Keratinocyte (primary cell): ENCODE measurements around the gene AMBRA1. TPM values are rescaled to one million over a fixed set of nuclear protein-coding genes. Genes with fewer than 3 reads are reported as not detected.

Experiments
- DNase-seq: peaks from one replicate; pipeline ENCODE4 v3.0.0-alpha.2; 2011; ENCODE audit warnings: low read depth, missing footprints, low spot score
- FAIRE-seq: peaks from 2 replicates; lab custom pipeline; 2011; peaks lifted over from hg19 to GRCh38; lab: Jason Lieb, UNC
- H2AFZ ChIP-seq: 2 replicates; pipeline ENCODE4 v1.6.0; 2012; ENCODE audit warnings: low read length, control low read depth, inconsistent platforms; ENCODE audit not compliant: control insufficient read depth
- H3K27ac ChIP-seq: 2 replicates; pipeline ENCODE4 v1.5.1; 2011; ENCODE audit warnings: low read length; ENCODE audit not compliant: control insufficient read depth, insufficient read depth
- H3K27me3 ChIP-seq: 3 replicates; pipeline ENCODE4 v1.6.0; 2011; ENCODE audit warnings: low read length; ENCODE audit not compliant: control insufficient read depth, insufficient read depth; ENCODE audit errors: extremely low read depth
- H3K36me3 ChIP-seq, 2 experiments: 2 replicates in 1 of 2; 3 replicates in 1 of 2; pipeline ENCODE4 v1.5.1; 2011; ENCODE audit warnings: low read length in 2 of 2, mild to moderate bottlenecking in 1 of 2; ENCODE audit not compliant: control insufficient read depth in 2 of 2, insufficient read depth in 2 of 2; ENCODE audit errors: extremely low read depth in 1 of 2
- H3K4me1 ChIP-seq: 3 replicates; pipeline ENCODE4 v1.5.1; 2011; ENCODE audit warnings: low read length; ENCODE audit not compliant: control insufficient read depth, insufficient read depth; ENCODE audit errors: extremely low read depth
- H3K4me2 ChIP-seq: 3 replicates; pipeline ENCODE4 v1.6.0; 2011; ENCODE audit warnings: low read depth, low read length; ENCODE audit not compliant: control insufficient read depth, insufficient read depth; ENCODE audit errors: extremely low read depth
- H3K4me3 ChIP-seq, 3 experiments: fragments of 200-600 bp in 1 of 3; sonication (generic) in 1 of 3; 2 replicates in 2 of 3; 3 replicates in 1 of 3; pipeline ENCODE4 v1.5.1; 2011 to 2016; ENCODE audit warnings: low read length in 3 of 3, mild to moderate bottlenecking in 3 of 3, control low read depth in 2 of 3, inconsistent platforms in 1 of 3, low read depth in 1 of 3, mixed read lengths in 1 of 3, mixed run types in 1 of 3, moderate library complexity in 1 of 3; ENCODE audit not compliant: control insufficient read depth in 2 of 3, insufficient read depth in 2 of 3; ENCODE audit errors: extremely low read depth in 1 of 3
- H3K79me2 ChIP-seq: 2 replicates; pipeline ENCODE4 v1.6.0; 2012; ENCODE audit warnings: low read length; ENCODE audit not compliant: control insufficient read depth, insufficient read depth
- H3K9ac ChIP-seq: 3 replicates; pipeline ENCODE4 v1.6.0; 2011; ENCODE audit warnings: low read length; ENCODE audit not compliant: control insufficient read depth, insufficient read depth; ENCODE audit errors: extremely low read depth
- H3K9me1 ChIP-seq: 3 replicates; pipeline ENCODE4 v1.6.0; 2011; ENCODE audit warnings: low read length; ENCODE audit not compliant: control insufficient read depth, insufficient read depth; ENCODE audit errors: extremely low read depth
- H3K9me3 ChIP-seq: 2 replicates; pipeline ENCODE4 v1.5.1; 2012; ENCODE audit warnings: low read depth, low read length; ENCODE audit not compliant: control insufficient read depth
- H4K20me1 ChIP-seq: 3 replicates; pipeline ENCODE4 v1.6.0; 2011; ENCODE audit warnings: low read length; ENCODE audit not compliant: control insufficient read depth, insufficient read depth; ENCODE audit errors: extremely low read depth
- CTCF ChIP-seq, 3 experiments: IDR thresholded peaks in 1 of 3; conservative IDR thresholded peaks in 1 of 3; optimal IDR thresholded peaks in 1 of 3; 2 replicates in 2 of 3; 3 replicates in 1 of 3; pipeline versions ENCODE3 to v1.5.1; 2011; ENCODE audit warnings: low read length in 3 of 3, mild to moderate bottlenecking in 3 of 3, moderate library complexity in 2 of 3, control low read depth in 1 of 3, inconsistent platforms in 1 of 3; ENCODE audit not compliant: insufficient read depth in 2 of 3; ENCODE audit errors: extremely low read depth in 1 of 3
- EZH2 ChIP-seq: IDR thresholded peaks from one replicate; pipeline ENCODE4 v1.6.1; 2012; ENCODE audit warnings: inconsistent platforms, mild to moderate bottlenecking, low read length, moderate library complexity
- dilution Hi-C: fragments of 300-500 bp; cut with MboI; formaldehyde crosslinking; loops from one replicate; pipeline ENCODE4 v1.7.0; 2020; ENCODE audit warnings: low sequenced_read_pairs; ENCODE audit not compliant: extremely low pct_ligation_motif_present
- polyA plus RNA-seq, 5 experiments: library from polyadenylated mRNA; depleted of rRNA in 3 of 5; stranded (reverse) in 3 of 5; stranded (forward) in 1 of 5; unstranded in 1 of 5; fragments of >200 nt; gene quantifications; 1 replicate in 1 of 5; 2 replicates in 3 of 5; 3 replicates in 1 of 5; pipeline versions ENCODE4 v1.2.1 to v1.2.3, GENCODE V29; 2011 to 2012; ENCODE audit warnings: missing spikeins in 2 of 5, low read depth in 1 of 5, low replicate concordance in 1 of 5

Gene AMBRA1
- polyA plus RNA-seq, 1 donor (not counting 4 experiments of a cell fraction or from before 2014, with no cell fraction given), result 10.5 TPM

DNA sequence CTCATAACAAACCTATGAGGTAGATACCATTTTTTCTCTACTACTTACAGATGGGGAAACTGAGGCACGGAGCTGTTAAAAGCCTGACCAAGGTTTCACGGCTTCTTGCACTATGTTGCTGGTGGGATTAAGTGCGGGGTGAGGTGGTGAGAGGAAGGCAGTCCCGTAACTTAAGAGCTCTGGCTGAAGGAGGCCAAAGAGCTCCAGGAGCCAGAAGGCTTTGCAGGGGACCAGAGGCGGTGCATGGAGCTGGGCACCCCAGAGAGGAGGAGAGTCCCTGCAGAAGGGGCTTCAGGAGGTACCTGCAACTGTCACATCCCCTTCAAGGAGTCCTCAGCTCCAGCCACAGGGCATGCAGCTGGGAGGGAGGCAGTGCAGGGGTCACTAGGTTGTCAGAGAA lies 206.4 kb downstream of the AMBRA1 start:
- Histone ChIP-seq H3K4me1 (peaks cover 17% of the 10 kb centered on the region), H2AFZ (no peak overlapping the region), H3K27me3 (peaks cover 58% of the 10 kb centered on the region), H3K36me3 (no peaks in the 10 kb centered on the region), H3K9me3 (no peaks in the 10 kb centered on the region), H3K9ac (no peak overlapping the region), H4K20me1 (peaks cover 2% of the 10 kb centered on the region), H3K4me2 (no peak overlapping the region), H3K27ac (no peak overlapping the region), H3K4me3 (no peak overlapping the region), H3K9me1 (no peaks in the 10 kb centered on the region), H3K79me2 (no peaks in the 10 kb centered on the region)
- FAIRE-seq, result no peak
- no peak for TF ChIP-seq EZH2
- no peak for TF ChIP-seq CTCF (optimal IDR thresholded peaks at IDR 0.05 in 1 of 3, IDR thresholded peaks at IDR 0.05 in 1 of 3, conservative IDR thresholded peaks at IDR 0.05 in 1 of 3; ENCODE audit: extremely low read depth in 1 of 3, insufficient read depth in 2 of 3, low read length in 3 of 3)
- dilution Hi-C loops, result no loop called here
- DNase-seq, result no peak

GRCh38 chr11:46386674-46387073 lies 207.1 kb downstream of the AMBRA1 start:
- Histone ChIP-seq H3K36me3 (no peaks in the 10 kb centered on the region), H3K27ac (no peak overlapping the region), H3K79me2 (no peaks in the 10 kb centered on the region), H4K20me1 (peaks cover 2% of the 10 kb centered on the region), H3K9ac (no peak overlapping the region), H3K27me3 (peaks cover 57% of the 10 kb centered on the region), H2AFZ (no peak overlapping the region), H3K4me2 (no peak overlapping the region), H3K4me1 (peaks cover 17% of the 10 kb centered on the region), H3K4me3 (no peak overlapping the region), H3K9me1 (no peaks in the 10 kb centered on the region), H3K9me3 (no peaks in the 10 kb centered on the region)
- TF ChIP-seq CTCF (optimal IDR thresholded peaks at IDR 0.05 in 1 of 3, IDR thresholded peaks at IDR 0.05 in 1 of 3, conservative IDR thresholded peaks at IDR 0.05 in 1 of 3; ENCODE audit: extremely low read depth in 1 of 3, insufficient read depth in 2 of 3, low read length in 3 of 3) (no peak), EZH2 (no peak)
- FAIRE-seq (no peak), DNase-seq (peak; percentile 35)
- dilution Hi-C loops, result no loop called here
